Measurements from ENCODE around the gene OPCML. TPM values are rescaled to one million over a fixed set of nuclear protein-coding genes. Genes with fewer than 3 reads are reported as not detected.

The OPCML gene
- total RNA-seq, 1 donor from 2014 or later = 2.7 TPM

DNA sequence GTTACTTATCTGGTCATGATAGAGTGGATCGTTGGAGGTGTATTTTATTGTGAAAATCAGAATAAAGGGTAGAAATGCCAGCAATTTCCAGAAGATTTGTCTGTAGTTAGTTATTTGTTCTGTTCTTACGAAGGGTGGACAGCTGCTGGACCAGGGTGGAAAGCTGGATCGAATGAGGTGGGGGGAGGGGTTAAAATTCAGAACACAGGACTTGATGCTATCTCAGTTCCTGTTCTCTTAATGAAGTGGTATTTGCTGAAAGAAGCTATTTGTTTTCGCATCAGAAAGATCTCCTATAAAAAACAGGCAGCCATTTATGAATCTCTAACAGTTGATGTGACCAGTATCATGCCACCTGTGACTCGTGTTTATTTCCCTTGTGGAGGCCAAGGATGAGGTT, 556.2 kb downstream of the OPCML start:
- no peaks in the 10 kb centered on the region for H3K4me1 Mint-ChIP-seq (ENCODE audit: low read depth)
- DNase-seq (ENCODE audit: low spot score) = no peak
- H3K27ac Mint-ChIP-seq (ENCODE audit: unreplicated experiment) = no peak overlapping the region
- peaks cover 2% of the 10 kb centered on the region for H3K27me3 Mint-ChIP-seq (ENCODE audit: low read depth)
- no peaks in the 10 kb centered on the region for H3K9me3 Mint-ChIP-seq (ENCODE audit: low read depth)
- TF ChIP-seq CTCF (IDR thresholded peaks at IDR 0.05) = no peak
- no peaks in the 10 kb centered on the region for H3K36me3 Mint-ChIP-seq (ENCODE audit: low read depth)
- no peak overlapping the region for H3K4me3 Mint-ChIP-seq (ENCODE audit: unreplicated experiment)

GRCh38 chr11:132973686-132974085, 558.6 kb downstream of the OPCML start:
- TF ChIP-seq CTCF (IDR thresholded peaks at IDR 0.05) = no peak
- H3K27me3 Mint-ChIP-seq (ENCODE audit: low read depth) = peaks cover 2% of the 10 kb centered on the region
- H3K36me3 Mint-ChIP-seq (ENCODE audit: low read depth) = no peaks in the 10 kb centered on the region
- H3K4me1 Mint-ChIP-seq (ENCODE audit: low read depth) = no peaks in the 10 kb centered on the region
- no peak overlapping the region for H3K4me3 Mint-ChIP-seq (ENCODE audit: unreplicated experiment)
- no peak overlapping the region for H3K27ac Mint-ChIP-seq (ENCODE audit: unreplicated experiment)
- no peaks in the 10 kb centered on the region for H3K9me3 Mint-ChIP-seq (ENCODE audit: low read depth)
- no peak for DNase-seq (ENCODE audit: low spot score)

DNA sequence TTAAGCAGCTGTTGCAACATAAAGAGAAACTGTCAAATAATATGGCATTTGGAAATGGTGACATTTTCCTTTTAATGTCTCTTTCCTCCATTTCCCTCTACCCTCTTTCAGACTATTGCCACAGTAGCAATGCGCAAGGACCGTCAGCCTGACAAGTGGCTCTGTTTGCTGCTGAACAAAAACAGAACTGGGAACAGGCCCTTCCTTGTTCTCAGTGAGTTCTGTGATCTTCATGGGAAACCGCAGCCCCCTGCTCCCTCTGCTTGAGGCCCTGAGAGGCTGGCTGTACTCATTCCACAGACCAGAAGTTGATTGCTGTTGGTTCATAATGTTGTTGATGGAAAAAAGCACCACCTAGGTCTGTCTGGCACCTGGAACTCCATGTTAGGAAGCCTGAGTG, 559.7 kb downstream of the OPCML start:
- DNase-seq (ENCODE audit: low spot score) = no peak
- Mint-ChIP-seq H3K9me3 (ENCODE audit: low read depth) (no peaks in the 10 kb centered on the region), H3K4me3 (ENCODE audit: unreplicated experiment) (no peak overlapping the region)

DNA sequence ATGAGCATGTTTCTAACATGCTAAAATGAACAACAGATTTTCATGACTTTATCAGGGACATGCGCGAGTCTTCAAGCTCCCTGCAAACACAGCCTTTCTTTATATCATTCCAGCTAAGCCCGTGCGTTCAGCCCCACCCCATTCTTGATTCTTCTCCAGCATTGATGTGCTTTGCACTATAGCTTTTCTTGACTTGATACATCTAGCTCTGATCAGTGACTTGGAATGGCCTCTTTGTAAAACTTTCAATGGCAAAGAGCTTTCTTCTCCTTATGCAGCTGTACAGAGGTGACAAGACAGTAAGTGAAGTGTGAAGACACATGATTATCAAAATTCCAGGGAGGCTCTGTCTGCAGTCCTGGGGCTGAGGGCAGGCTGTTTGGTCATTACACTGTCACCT, 561.0 kb downstream of the OPCML start:
- H3K4me3 Mint-ChIP-seq (ENCODE audit: unreplicated experiment) = no peak overlapping the region
- H3K9me3 Mint-ChIP-seq (ENCODE audit: low read depth) = no peaks in the 10 kb centered on the region
- H3K27ac Mint-ChIP-seq (ENCODE audit: unreplicated experiment) = no peak overlapping the region
- TF ChIP-seq CTCF (IDR thresholded peaks at IDR 0.05) = no peak
- no peak for DNase-seq (ENCODE audit: low spot score)
- H3K4me1 Mint-ChIP-seq (ENCODE audit: low read depth) = no peaks in the 10 kb centered on the region
- peaks cover 2% of the 10 kb centered on the region for H3K27me3 Mint-ChIP-seq (ENCODE audit: low read depth)
- H3K36me3 Mint-ChIP-seq (ENCODE audit: low read depth) = no peaks in the 10 kb centered on the region

More for the DNA sequence above, 559.7 kb downstream of the OPCML start:
- no peak for TF ChIP-seq CTCF (IDR thresholded peaks at IDR 0.05)
- no peaks in the 10 kb centered on the region for H3K36me3 Mint-ChIP-seq (ENCODE audit: low read depth)
- H3K27ac Mint-ChIP-seq (ENCODE audit: unreplicated experiment) = no peak overlapping the region
- H3K27me3 Mint-ChIP-seq (ENCODE audit: low read depth) = peaks cover 2% of the 10 kb centered on the region
- H3K4me1 Mint-ChIP-seq (ENCODE audit: low read depth) = no peaks in the 10 kb centered on the region

DNA sequence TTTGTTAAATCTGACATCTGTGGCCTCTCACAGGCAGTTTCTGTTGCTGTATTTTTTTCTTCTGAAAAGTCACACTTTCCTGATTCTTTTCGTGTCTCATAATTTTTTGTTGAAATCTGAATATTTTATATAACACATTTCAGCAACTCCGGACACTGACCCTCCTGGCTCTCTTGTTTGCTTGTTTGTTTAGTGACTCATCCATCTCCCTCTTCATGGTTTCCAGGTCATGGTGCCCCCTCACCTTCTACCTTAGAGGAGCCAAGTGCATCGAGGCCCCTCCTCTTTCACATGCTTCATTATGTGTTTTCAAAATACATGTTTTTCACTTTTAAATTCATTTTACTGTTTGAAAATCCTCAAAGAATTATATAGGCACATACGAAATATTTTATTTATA, 562.4 kb downstream of the OPCML start:
- no peak for TF ChIP-seq CTCF (IDR thresholded peaks at IDR 0.05)
- Mint-ChIP-seq H3K4me1 (ENCODE audit: low read depth) (no peaks in the 10 kb centered on the region), H3K9me3 (ENCODE audit: low read depth) (peaks cover 3% of the 10 kb centered on the region), H3K4me3 (ENCODE audit: unreplicated experiment) (no peak overlapping the region), H3K27ac (ENCODE audit: unreplicated experiment) (no peak overlapping the region), H3K27me3 (ENCODE audit: low read depth) (peaks cover 2% of the 10 kb centered on the region), H3K36me3 (ENCODE audit: low read depth) (no peaks in the 10 kb centered on the region)
- DNase-seq (ENCODE audit: low spot score) = no peak
